NCI-H446 (cell line): ENCODE data around the gene TMCC1.
"Not testable (repeated sequence)": the region's sequence is repeated elsewhere in the genome, so short reads cannot be mapped to it uniquely, and the experiment has no call there.

Source experiments
- DNase-seq, 2 experiments: peaks; one replicate each; lab custom pipeline; 2025; lab: John Stamatoyannopoulos, UW

The TMCC1 gene

DNA sequence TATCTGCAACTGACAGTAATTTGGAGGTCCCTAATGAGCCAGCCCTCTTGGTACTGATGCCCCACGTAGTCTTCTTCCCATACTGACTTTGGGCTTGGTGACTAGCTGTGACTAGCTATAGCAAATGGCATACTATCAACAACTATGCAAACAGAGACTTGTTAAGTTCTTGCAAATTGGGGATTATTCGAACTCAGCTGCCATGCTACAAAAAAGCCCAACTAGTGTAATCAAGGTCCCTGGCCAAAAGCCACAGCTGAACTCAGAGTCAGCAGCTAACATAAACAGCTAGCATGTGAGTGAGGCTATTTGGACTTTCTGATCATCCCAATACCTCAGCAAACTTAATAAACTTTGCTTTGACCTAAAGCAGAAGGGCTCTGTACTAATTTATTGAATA, 165.8 kb downstream of the TMCC1 start:
- no peak for DNase-seq

- DNase-seq, result peak in 1 of 2 experiments; percentile 36
Measured at GRCh38 chr3:129723558-129724324, 169.8 kb downstream of the TMCC1 start.

- no peak for DNase-seq
Measured at GRCh38 chr3:129722527-129722926, 171.0 kb downstream of the TMCC1 start.

DNA sequence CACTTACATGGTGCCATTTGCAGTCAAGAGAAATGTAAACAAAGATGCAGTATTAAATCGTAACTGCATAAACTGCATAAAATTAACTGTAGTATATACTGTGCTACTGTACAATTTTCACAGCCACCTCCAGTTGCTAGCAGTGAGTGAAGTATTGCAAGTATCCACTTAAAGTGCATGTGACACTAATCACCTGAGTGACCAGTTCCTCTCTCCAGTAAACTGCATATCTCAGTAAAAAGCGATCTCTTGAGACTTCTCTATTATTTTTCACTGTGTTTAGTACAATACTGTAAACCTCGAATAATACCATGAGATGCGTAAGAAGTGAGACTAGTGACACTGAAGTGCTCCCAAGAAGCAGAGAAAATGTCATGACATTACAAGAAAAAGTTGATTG, 175.3 kb downstream of the TMCC1 start:
- DNase-seq, result no peak

DNA sequence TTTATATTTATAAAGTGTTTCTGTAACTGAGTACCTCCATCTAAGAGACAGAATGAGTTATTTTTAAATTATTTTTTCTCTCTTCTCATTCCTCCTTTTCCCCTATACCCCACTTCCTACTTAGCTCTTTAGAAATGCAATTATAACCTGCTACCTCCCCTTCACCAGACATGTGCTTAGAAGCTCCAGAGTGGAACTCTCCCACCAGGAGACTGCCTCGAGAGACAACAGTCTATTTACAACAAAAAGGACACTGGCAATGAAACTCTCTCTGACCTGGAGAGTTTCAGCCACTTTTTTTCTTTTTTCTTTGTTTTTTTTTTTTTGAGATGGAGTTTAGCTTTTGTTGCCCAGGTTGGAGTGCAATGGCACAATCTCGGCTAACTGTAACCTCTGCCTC, 177.7 kb downstream of the TMCC1 start:
- DNase-seq, result no peak

GRCh38 chr3:129708328-129708861, 185.1 kb downstream of the TMCC1 start:
- DNase-seq, result no peak

DNA sequence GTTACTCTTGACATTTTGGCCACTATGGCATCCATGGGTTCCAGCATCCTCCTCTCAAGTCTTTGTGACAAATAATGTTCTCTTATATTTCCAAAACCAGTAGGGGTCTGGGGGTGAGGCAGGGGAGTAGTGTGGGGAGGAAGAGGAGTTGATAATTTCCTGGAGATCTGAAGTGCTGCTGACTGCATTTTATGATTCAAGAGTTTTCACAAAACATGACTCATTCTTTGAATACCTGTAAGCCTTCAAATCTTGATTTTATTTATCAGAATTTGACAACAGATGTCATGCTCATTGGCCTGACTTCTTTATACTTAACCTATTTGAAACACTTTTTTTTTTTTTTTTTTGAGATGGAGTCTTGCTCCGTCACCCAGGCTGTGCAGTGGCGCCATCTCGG, 188.2 kb downstream of the TMCC1 start:
- DNase-seq, result no peak

GRCh38 chr3:129703913-129704312, 189.6 kb downstream of the TMCC1 start:
- DNase-seq, result no peak

- DNase-seq, result no peak
Measured at GRCh38 chr3:129702934-129703712, 190.4 kb downstream of the TMCC1 start.

DNA sequence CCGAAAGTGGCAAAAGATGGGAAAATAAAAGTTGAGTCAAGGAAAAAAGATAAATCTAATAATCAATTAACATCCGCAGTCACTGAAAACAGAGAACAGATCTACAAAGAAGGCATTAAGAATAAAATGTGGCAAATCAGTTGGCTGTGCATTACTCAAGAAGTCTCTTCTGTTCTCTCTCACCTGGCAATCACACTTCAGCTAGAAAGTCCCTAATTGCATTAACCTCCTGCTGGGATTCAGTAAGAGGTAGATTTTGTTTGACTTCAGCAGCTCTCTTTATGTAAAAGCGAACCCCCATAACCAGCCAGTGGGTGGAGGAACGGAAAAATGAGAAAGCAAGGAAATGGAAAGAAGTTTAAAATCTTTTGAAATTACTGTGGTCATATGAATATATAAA, 192.3 kb downstream of the TMCC1 start:
- no peak for DNase-seq

DNA sequence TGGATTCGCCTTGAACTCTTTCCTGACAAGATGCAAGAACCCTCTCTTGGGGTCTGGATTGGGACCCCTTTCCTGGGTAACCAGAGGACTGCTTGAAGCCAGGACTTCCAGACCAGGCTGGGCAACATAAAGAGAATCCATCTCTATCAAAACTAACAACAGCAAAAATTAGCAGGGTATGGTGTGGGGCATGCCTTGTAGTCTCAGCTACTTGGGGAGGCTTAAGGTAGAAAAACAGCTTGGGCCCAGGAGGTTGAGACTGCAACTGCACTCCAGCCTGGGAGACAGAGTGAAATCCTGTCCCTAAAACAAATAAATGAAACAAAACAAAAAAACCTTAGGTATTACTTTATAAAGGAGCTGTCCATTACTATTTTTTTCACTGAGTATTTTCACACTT, 193.9 kb downstream of the TMCC1 start:
- DNase-seq, result no peak

- no peak for DNase-seq
Measured at GRCh38 chr3:129699199-129699598, 194.3 kb downstream of the TMCC1 start.

DNA sequence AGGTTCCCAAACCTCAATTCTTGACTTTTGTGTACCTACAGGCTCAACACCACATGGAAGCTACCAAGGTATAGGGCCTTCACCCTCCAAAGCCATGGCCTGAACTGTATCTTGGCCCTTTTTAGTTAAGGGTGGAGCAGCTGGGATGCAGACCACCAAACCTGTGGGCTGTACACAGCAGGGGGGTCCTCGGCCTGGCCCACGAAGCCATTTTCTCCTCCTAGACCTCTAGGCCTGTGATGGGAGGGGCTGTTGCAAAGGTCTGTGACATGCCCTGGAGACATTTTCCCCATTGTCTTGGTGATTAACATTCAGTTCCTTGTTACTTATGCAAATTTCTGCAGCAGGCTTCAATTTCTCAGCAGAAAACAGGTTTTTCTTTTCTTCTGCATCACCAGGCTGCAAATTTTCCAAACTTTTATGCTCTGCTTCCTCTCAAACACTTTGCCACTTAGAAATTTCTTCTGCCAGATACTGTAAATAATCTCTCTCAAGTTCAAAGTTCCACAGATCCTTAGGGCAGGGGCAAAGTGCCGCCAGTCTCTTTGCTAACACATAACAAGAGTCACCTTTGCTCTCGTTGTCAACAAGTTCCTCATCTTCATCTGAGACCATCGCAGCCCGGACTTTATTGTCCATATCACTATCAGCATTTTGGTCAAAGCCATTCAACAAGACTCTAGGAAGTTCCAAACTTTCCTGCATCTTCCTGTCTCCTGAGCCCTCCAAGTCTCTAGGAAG, 196.1 kb downstream of the TMCC1 start:
- DNase-seq, result no peak

DNA sequence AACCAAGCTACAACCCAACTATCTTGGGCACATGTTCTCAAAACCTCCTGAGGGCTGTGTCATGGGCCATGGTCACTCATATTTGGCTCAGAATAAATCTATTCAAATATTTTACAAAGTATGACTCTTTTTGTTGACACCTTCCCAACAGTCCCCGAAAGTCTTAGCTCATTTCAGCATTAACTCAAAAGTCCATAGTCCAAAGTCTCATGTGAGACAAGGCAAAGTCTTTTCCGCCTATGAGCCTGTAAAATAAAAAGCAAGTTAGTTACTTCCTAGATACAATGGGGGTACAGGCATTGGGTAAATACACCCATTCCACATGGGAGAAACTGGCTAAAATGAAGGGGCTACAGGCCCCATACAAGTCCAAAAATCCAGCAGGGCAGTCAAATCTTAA, 197.1 kb downstream of the TMCC1 start:
- DNase-seq, result not testable (repeated sequence)

DNA sequence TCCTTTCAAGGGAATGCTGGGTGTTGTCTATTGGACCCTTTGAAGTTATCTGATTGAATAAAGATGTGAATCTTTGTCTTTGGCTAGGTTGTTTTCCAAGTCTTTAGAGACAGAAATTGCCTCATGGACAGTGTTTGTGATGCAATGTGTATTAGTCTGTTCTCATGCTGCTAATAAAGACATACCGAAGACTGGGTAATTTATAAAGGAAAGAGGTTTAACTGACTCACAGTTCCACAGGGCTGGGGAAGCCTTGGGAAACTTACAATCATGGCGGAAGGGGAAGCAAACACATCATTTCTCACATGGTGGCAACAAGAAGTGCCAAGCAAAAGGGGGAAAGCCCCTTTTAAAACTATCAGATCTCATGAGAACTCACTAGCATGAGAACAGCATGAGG, 198.3 kb downstream of the TMCC1 start:
- DNase-seq, result no peak

DNA sequence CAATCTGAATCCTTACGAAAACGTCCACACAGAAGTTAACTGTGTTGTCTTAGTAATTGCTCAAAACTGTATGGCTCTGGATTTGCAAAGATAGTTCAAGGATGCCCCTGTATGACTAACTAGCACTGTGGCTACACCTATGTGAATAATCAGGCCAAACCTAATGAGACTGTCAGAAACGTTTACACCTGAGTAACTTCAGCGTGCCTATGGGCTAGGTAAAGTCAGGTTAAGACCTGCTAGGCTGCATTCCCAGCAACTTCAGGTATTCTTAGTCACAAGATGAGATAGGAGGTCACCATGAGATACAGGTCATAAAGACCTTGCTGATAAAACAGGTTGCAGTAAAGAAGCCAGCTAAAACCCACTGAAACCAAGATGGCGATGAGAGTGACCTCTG, 199.3 kb downstream of the TMCC1 start:
- no peak for DNase-seq

GRCh38 chr3:129692743-129693142, 200.8 kb downstream of the TMCC1 start:
- DNase-seq, result no peak

GRCh38 chr3:129690963-129691362, 202.5 kb downstream of the TMCC1 start:
- DNase-seq, result no peak

- peak; percentile 12 to 62 for DNase-seq
Measured at GRCh38 chr3:129690406-129690805, 203.1 kb downstream of the TMCC1 start.

DNA sequence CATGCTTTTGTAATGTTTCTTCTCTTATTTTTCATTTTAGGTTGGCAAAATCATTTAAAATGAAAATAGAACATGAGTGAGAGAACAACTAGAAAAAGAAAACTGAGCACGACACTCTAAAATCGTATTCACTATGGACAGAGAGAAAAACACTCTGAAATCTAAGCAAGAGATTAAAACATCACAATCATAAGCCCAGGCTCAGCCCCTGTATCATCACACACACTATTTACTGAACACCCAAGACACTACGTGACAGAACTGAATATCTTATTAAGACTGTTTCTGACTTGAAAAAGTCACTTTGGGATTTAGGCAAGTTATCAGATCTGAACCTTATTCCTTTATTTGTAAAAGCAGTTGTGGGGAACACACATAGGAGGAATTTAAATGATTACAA, 204.5 kb downstream of the TMCC1 start:
- no peak for DNase-seq

- DNase-seq, result no peak
Measured at GRCh38 chr3:129688271-129688895, 205.1 kb downstream of the TMCC1 start.

GRCh38 chr3:129687586-129688125, 205.9 kb downstream of the TMCC1 start:
- DNase-seq, result no peak
